H9 (cell line): Measurements from ENCODE around the gene KTN1. TPM values are rescaled to one million over a fixed set of nuclear protein-coding genes. Genes with fewer than 3 reads are reported as not detected.

Source experiments
- DNase-seq: peaks from one replicate; pipeline ENCODE4 v3.0.0-alpha.2; 2017
- H2AFZ ChIP-seq: one replicate; pipeline ENCODE4 v1.6.1; 2013; ENCODE audit warnings: mild to moderate bottlenecking, low read length, control low read depth, moderate library complexity
- H2AK5ac ChIP-seq: 2 replicates; pipeline ENCODE4 v1.6.1; 2013; ENCODE audit warnings: low read length, control low read depth, mixed read lengths; ENCODE audit not compliant: insufficient read length
- H2BK120ac ChIP-seq: one replicate; pipeline ENCODE4 v1.6.1; 2013; ENCODE audit warnings: low read depth, mild to moderate bottlenecking, low read length, control low read depth, inconsistent platforms; ENCODE audit not compliant: poor library complexity, severe bottlenecking
- H2BK12ac ChIP-seq: 2 replicates; pipeline ENCODE4 v1.6.1; 2013; ENCODE audit warnings: low read length, control low read depth, mixed read lengths, low read depth; ENCODE audit not compliant: insufficient read length
- H2BK15ac ChIP-seq: 2 replicates; pipeline ENCODE4 v1.6.1; 2013; ENCODE audit warnings: low read depth, low read length, control low read depth
- H2BK20ac ChIP-seq: one replicate; pipeline ENCODE4 v1.6.1; 2013; ENCODE audit warnings: low read depth, mild to moderate bottlenecking, low read length, control low read depth, inconsistent platforms; ENCODE audit not compliant: poor library complexity, severe bottlenecking
- H2BK5ac ChIP-seq: 2 replicates; pipeline ENCODE4 v1.6.1; 2013; ENCODE audit warnings: low read length, control low read depth, mixed read lengths; ENCODE audit not compliant: insufficient read length
- H3K14ac ChIP-seq: 2 replicates; pipeline ENCODE4 v1.6.1; 2013; ENCODE audit warnings: low read length, control low read depth; ENCODE audit not compliant: insufficient read depth
- H3K18ac ChIP-seq: 2 replicates; pipeline ENCODE4 v1.6.1; 2013; ENCODE audit warnings: low read depth, mild to moderate bottlenecking, mixed read lengths, low read length, control low read depth; ENCODE audit not compliant: insufficient read length
- H3K23ac ChIP-seq: 2 replicates; pipeline ENCODE4 v1.6.1; 2013; ENCODE audit warnings: low read length, control low read depth, mixed read lengths, low read depth; ENCODE audit not compliant: insufficient read length
- H3K23me2 ChIP-seq: 2 replicates; pipeline ENCODE4 v1.6.1; 2013; ENCODE audit warnings: low read depth, mild to moderate bottlenecking, mixed read lengths, low read length, control low read depth; ENCODE audit not compliant: insufficient read length, poor library complexity, severe bottlenecking
- H3K27ac ChIP-seq: 2 replicates; pipeline ENCODE4 v1.5.1; 2013; ENCODE audit warnings: low read length, control low read depth, mixed read lengths, low read depth; ENCODE audit not compliant: insufficient read length
- H3K27me3 ChIP-seq: 2 replicates; pipeline ENCODE4 v1.6.1; 2013; ENCODE audit warnings: low read length, control low read depth, inconsistent platforms; ENCODE audit not compliant: insufficient read depth
- H3K4ac ChIP-seq: 2 replicates; pipeline ENCODE4 v1.6.1; 2013; ENCODE audit warnings: low read depth, mild to moderate bottlenecking, control low read depth, inconsistent platforms, low read length, moderate library complexity
- H3K4me1 ChIP-seq: 2 replicates; pipeline ENCODE4 v1.6.1; 2013; ENCODE audit warnings: low read length, control low read depth, inconsistent platforms; ENCODE audit not compliant: insufficient read depth
- H3K4me2 ChIP-seq: 2 replicates; pipeline ENCODE4 v1.6.1; 2013; ENCODE audit warnings: low read length, control low read depth, mixed read lengths; ENCODE audit not compliant: insufficient read length, insufficient read depth
- H3K56ac ChIP-seq: 2 replicates; pipeline ENCODE4 v1.6.1; 2013; ENCODE audit warnings: low read depth, mild to moderate bottlenecking, mixed read lengths, low read length, control low read depth; ENCODE audit not compliant: insufficient read length
- H3K79me1 ChIP-seq: 2 replicates; pipeline ENCODE4 v1.6.1; 2013; ENCODE audit warnings: low read depth, mild to moderate bottlenecking, moderate library complexity, low read length, control low read depth, inconsistent platforms; ENCODE audit not compliant: insufficient read depth, poor library complexity, severe bottlenecking
- H3K79me2 ChIP-seq: 2 replicates; pipeline ENCODE4 v1.6.1; 2013; ENCODE audit warnings: low read length, control low read depth, inconsistent platforms; ENCODE audit not compliant: insufficient read depth
- H3K9ac ChIP-seq: 2 replicates; pipeline ENCODE4 v1.6.1; 2013; ENCODE audit warnings: low read length, control low read depth, mixed read lengths; ENCODE audit not compliant: insufficient read length; ENCODE audit errors: extremely low read depth
- H3K9me3 ChIP-seq: one replicate; pipeline ENCODE4 v1.6.1; 2013; ENCODE audit warnings: low read depth, low read length, inconsistent platforms; ENCODE audit not compliant: control insufficient read depth
- H3T11ph ChIP-seq: one replicate; pipeline ENCODE4 v1.6.1; 2013; ENCODE audit warnings: mild to moderate bottlenecking, low read length, control low read depth, inconsistent platforms
- H4K20me1 ChIP-seq: one replicate; pipeline ENCODE4 v1.6.1; 2013; ENCODE audit not compliant: control insufficient read depth, insufficient read length, insufficient read depth
- H4K5ac ChIP-seq: 2 replicates; pipeline ENCODE4 v1.6.1; 2013; ENCODE audit warnings: low read depth, mild to moderate bottlenecking, mixed read lengths, low read length, control low read depth; ENCODE audit not compliant: insufficient read length
- H4K8ac ChIP-seq: replicated peaks from 2 replicates; pipeline ENCODE4 v1.6.1; 2013; ENCODE audit warnings: low read length, control low read depth, mixed read lengths, low read depth; ENCODE audit not compliant: insufficient read length
- H4K91ac ChIP-seq: 2 replicates; pipeline ENCODE4 v1.6.1; 2013; ENCODE audit warnings: low read depth, mild to moderate bottlenecking, moderate library complexity, mixed read lengths, low read length, control low read depth; ENCODE audit not compliant: insufficient read length
- H3K27ac Mint-ChIP-seq, 3 experiments: 2 replicates in 2 of 3; 3 replicates in 1 of 3; pipeline ENCODE4 v1.8.0; 2020 to 2021; ENCODE audit warnings: mixed read lengths in 3 of 3, mild to moderate bottlenecking in 1 of 3, moderate library complexity in 1 of 3
- H3K27me3 Mint-ChIP-seq: 2 replicates; pipeline ENCODE4 v1.8.0; 2021; ENCODE audit warnings: low read depth, mild to moderate bottlenecking, moderate library complexity, mixed read lengths
- H3K36me3 Mint-ChIP-seq, 3 experiments: 2 replicates in 2 of 3; 3 replicates in 1 of 3; pipeline ENCODE4 v1.8.0; 2020 to 2021; ENCODE audit warnings: low read depth in 3 of 3, mixed read lengths in 3 of 3; ENCODE audit not compliant: insufficient read depth in 1 of 3
- H3K4me1 Mint-ChIP-seq, 2 experiments: 2 replicates each; pipeline ENCODE4 v1.8.0; 2020; ENCODE audit warnings: mixed read lengths in 2 of 2
- H3K4me3 Mint-ChIP-seq, 2 experiments: 2 replicates in 1 of 2; 3 replicates in 1 of 2; pipeline ENCODE4 v1.8.0; 2020 to 2021; ENCODE audit warnings: mild to moderate bottlenecking in 2 of 2, mixed read lengths in 2 of 2, moderate library complexity in 1 of 2
- H3K9me3 Mint-ChIP-seq, 2 experiments: 2 replicates in 1 of 2; 3 replicates in 1 of 2; pipeline ENCODE4 v1.8.0; 2020; ENCODE audit warnings: mild to moderate bottlenecking in 2 of 2, mixed read lengths in 2 of 2, moderate library complexity in 1 of 2
- CTCF ChIP-seq: fragments of 200-600 bp; sonication (generic); conservative IDR thresholded peaks from 3 replicates; pipeline ENCODE4 v1.8.0; 2021; ENCODE audit warnings: antibody characterized with exemption, mild to moderate bottlenecking
- WGBS: extraction: QIAGEN DNeasy Blood & Tissue Kit; methylation state at CpG from one replicate; pipeline ENCODE4 v1.1.7; 2013; ENCODE audit warnings: missing lambda C conversion rate, low lambda C conversion rate, mixed read lengths; ENCODE audit not compliant: insufficient read length; ENCODE audit errors: extremely low coverage; 5-methylcytosine and 5-hydroxymethylcytosine counted together
- total RNA-seq: library from RNA; stranded (reverse); gene quantifications from 2 replicates; pipeline ENCODE4 v1.2.1, GENCODE V29; 2021

The KTN1 gene
- total RNA-seq, 1 experiment from 2014 or later, result 128 TPM

DNA sequence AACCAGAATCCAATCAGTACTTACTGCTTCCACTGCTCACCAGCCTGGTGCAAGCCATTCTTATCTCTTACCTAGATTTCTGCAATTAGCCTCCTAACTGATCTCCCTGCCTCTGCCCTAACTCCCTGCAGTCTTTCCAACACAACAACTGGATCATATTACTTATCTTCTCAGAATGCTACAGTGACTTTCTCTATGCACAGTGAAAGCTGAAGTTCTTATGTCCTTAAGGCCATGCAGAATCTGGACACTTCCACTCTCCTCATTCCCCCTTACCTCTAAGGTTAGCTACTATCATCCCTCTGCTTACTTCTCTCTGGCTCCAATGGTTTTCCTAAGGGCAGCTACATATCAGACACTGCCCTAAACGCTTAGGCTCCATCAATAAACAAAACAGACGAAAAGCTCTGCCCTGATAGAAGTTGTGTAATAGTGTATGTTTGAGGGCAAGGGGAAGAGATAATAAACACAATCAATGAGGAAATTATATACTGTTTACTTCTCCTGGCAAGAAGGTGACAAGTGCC is 4.0 kb downstream of the KTN1 start:
- no peak for DNase-seq
- peaks cover 6% of the 10 kb centered on the region for H3K79me1 ChIP-seq
- H2BK120ac ChIP-seq, result no peak overlapping the region
- Mint-ChIP-seq H3K4me3 (no peak overlapping the region), H3K9me3 (no peaks in the 10 kb centered on the region), H3K36me3 (peaks cover 0 to 1% (median 0%) of the 10 kb centered on the region in 3 experiments; a peak in 1 of 7 replicates), H3K27ac (no peak overlapping the region), H3K4me1 (peaks cover 31 to 39% of the 10 kb centered on the region in 2 experiments), H3K27me3 (no peaks in the 10 kb centered on the region)
- no peak overlapping the region for H3K23ac ChIP-seq
- H3K14ac ChIP-seq, result no peak overlapping the region
- H2AK5ac ChIP-seq, result no peak overlapping the region
- no peak overlapping the region for H4K5ac ChIP-seq
- H2BK20ac ChIP-seq, result no peak overlapping the region
- no peak overlapping the region for H3T11ph ChIP-seq
- H4K8ac ChIP-seq, result no peak overlapping the region
- no peak overlapping the region for H3K18ac ChIP-seq
- H4K91ac ChIP-seq, result no peak overlapping the region
- no peak overlapping the region for H2BK12ac ChIP-seq
- H3K56ac ChIP-seq, result no peak overlapping the region
- peaks cover 7% of the 10 kb centered on the region for H3K23me2 ChIP-seq
- H3K9me3 ChIP-seq, result no peaks in the 10 kb centered on the region
- no peak overlapping the region for H2AFZ ChIP-seq
- H2BK15ac ChIP-seq, result no peak overlapping the region
- no peak overlapping the region for H2BK5ac ChIP-seq
- H3K79me2 ChIP-seq, result peaks cover 46% of the 10 kb centered on the region; the same call in 1 of the 2 replicates
- peaks cover 4% of the 10 kb centered on the region; the same call in 1 of the 2 replicates for H3K4me1 ChIP-seq
- no peaks in the 10 kb centered on the region for H4K20me1 ChIP-seq
- no peak overlapping the region for H3K9ac ChIP-seq
- no peak overlapping the region for H3K4ac ChIP-seq
- WGBS, result no CpG with 5 or more reads among the region's 2 CpGs
- H3K27ac ChIP-seq, result no peak overlapping the region
- no peak for TF ChIP-seq CTCF
- H3K27me3 ChIP-seq, result no peaks in the 10 kb centered on the region
- H3K4me2 ChIP-seq, result no peak overlapping the region
